Transverse colon (tissue), 4 donors: ENCODE measurements around the gene UBE4B.

Source experiments
- CTCF ChIP-seq, 5 experiments: fragments of 200-600 bp in 3 of 5; fragments of 450-650 bp in 2 of 5; sonication (generic) in 3 of 5; IDR thresholded peaks; 1 replicate in 2 of 5; 2 replicates in 3 of 5; pipeline ENCODE4 v1.5.1; 2016 to 2017; ENCODE audit warnings: antibody characterized with exemption in 5 of 5, inconsistent platforms in 3 of 5, mild to moderate bottlenecking in 2 of 5, moderate library complexity in 1 of 5
- EP300 ChIP-seq: sonication (generic); formaldehyde crosslinking; IDR thresholded peaks from one replicate; pipeline ENCODE4 v1.6.1; 2017; ENCODE audit warnings: antibody characterized with exemption, low read depth
- POLR2A ChIP-seq: fragments of 450-650 bp; IDR thresholded peaks from one replicate; pipeline ENCODE4 v1.6.1; 2016; ENCODE audit warnings: antibody characterized with exemption, mild to moderate bottlenecking, moderate library complexity
- POLR2AphosphoS5 ChIP-seq, 3 donors: sonication (generic); formaldehyde crosslinking; IDR thresholded peaks; one replicate each; pipeline ENCODE4 v1.6.1; 2016; ENCODE audit warnings: antibody characterized with exemption in 3 of 3

GRCh38 chr1:10132852-10133251, 100.1 kb downstream of the UBE4B start:
- no peak for TF ChIP-seq CTCF (IDR thresholded peaks at IDR 0.05)
- no peak for TF ChIP-seq EP300
- no peak for TF ChIP-seq POLR2AphosphoS5 (IDR thresholded peaks at IDR 0.05)
- TF ChIP-seq POLR2A = no peak
